Ramos (cell line): ENCODE results near the gene TRNP1.
"Not testable (repeated sequence)": the region's sequence is repeated elsewhere in the genome, so short reads cannot be mapped to it uniquely, and the experiment has no call there.

Source experiments
- in situ Hi-C: fragments of 300-500 bp; cut with MboI; formaldehyde crosslinking; loops from one replicate; pipeline ENCODE4 v1.14.3; 2022; ENCODE audit warnings: low sequenced_read_pairs; ENCODE audit not compliant: unreplicated experiment

The TRNP1 gene

GRCh38 chr1:26993237-26994019 is at the start of gene TRNP1:
TSS of gene TRNP1 (plus strand) at chr1:26993692. CDS start at chr1:26993787, 95 bp downstream.
- in situ Hi-C loops = no loop called here

GRCh38 chr1:26945138-26945537 is 48.4 kb upstream of the TRNP1 start:
- in situ Hi-C loops = no loop called here

GRCh38 chr1:26945728-26946127 is 47.8 kb upstream of the TRNP1 start:
- in situ Hi-C loops = no loop called here

GRCh38 chr1:26946270-26946669 is 47.2 kb upstream of the TRNP1 start:
- in situ Hi-C loops = no loop called here

GRCh38 chr1:26948725-26949057 is 44.8 kb upstream of the TRNP1 start:
- in situ Hi-C loops = not testable (repeated sequence)

GRCh38 chr1:26949266-26949925 is 44.1 kb upstream of the TRNP1 start:
- in situ Hi-C loops = no loop called here

GRCh38 chr1:26949926-26950319 is 43.6 kb upstream of the TRNP1 start:
- in situ Hi-C loops = no loop called here

- in situ Hi-C loops = no loop called here
Observed at GRCh38 chr1:26950602-26951001, 42.9 kb upstream of the TRNP1 start.

- in situ Hi-C loops = no loop called here
Observed at GRCh38 chr1:26951216-26951615, 42.3 kb upstream of the TRNP1 start.

- in situ Hi-C loops = no loop called here
Observed at GRCh38 chr1:26951821-26952497, 41.5 kb upstream of the TRNP1 start.

- in situ Hi-C loops = no loop called here
Observed at GRCh38 chr1:26953374-26953773, 40.1 kb upstream of the TRNP1 start.

GRCh38 chr1:26956321-26956720 is 37.2 kb upstream of the TRNP1 start:
- in situ Hi-C loops = no loop called here

- in situ Hi-C loops = no loop called here
Observed at GRCh38 chr1:26957306-26957705, 36.2 kb upstream of the TRNP1 start.

GRCh38 chr1:26959270-26959669 is 34.2 kb upstream of the TRNP1 start:
- in situ Hi-C loops = no loop called here

- in situ Hi-C loops = no loop called here
Observed at GRCh38 chr1:26959722-26960624, 33.5 kb upstream of the TRNP1 start, which contains the start of gene KDF1. TSS of gene KDF1 (minus strand) at chr1:26960468. CDS start at chr1:26952380, 8,088 bp downstream.

- in situ Hi-C loops = no loop called here
Observed at GRCh38 chr1:26960625-26960966, 32.9 kb upstream of the TRNP1 start.

GRCh38 chr1:26961826-26962225 is 31.7 kb upstream of the TRNP1 start:
- in situ Hi-C loops = no loop called here

- in situ Hi-C loops = no loop called here
Observed at GRCh38 chr1:26965213-26965612, 28.3 kb upstream of the TRNP1 start.

- in situ Hi-C loops = no loop called here
Observed at GRCh38 chr1:26965628-26966027, 27.9 kb upstream of the TRNP1 start.

GRCh38 chr1:26970810-26971209 is 22.7 kb upstream of the TRNP1 start:
- in situ Hi-C loops = no loop called here
